Left kidney (tissue), 2 donors: ENCODE results near the gene CHRNA3. TPM values are rescaled to one million over a fixed set of nuclear protein-coding genes. Genes with fewer than 3 reads are reported as not detected.
"Not testable (repeated sequence)": the region's sequence is repeated elsewhere in the genome, so short reads cannot be mapped to it uniquely, and the experiment has no call there.

Experiments used
- DNase-seq: peaks from one replicate; pipeline ENCODE4 v3.0.0-alpha.2; 2013
- polyA plus RNA-seq: library from polyadenylated mRNA; unstranded; fragments of 120-200 nt; gene quantifications from one replicate; pipeline ENCODE4 v1.2.1, GENCODE V29; 2013; ENCODE audit not compliant: insufficient read length

Gene CHRNA3
- polyA plus RNA-seq, 1 donor: 1.7 TPM

DNA sequence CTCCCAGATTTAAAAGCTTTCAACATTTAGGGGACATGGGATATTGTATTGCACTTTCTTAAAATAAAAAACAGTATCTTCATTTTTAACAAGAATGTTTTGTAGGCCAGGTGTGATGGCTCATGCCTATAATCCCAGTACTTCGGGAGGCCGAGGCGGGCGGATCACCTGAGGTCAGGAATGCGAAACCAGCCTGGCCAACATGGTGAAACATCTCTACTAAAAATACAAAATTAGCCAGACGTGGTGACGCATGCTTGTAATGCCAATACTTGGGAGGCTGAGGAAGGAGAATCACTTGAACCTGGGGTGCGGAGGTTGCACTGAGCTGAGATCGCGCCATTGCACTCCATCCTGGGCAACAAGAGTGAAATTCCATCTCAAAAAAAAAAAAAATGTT is 60.6 kb downstream of the CHRNA3 start:
- DNase-seq: not testable (repeated sequence)

DNA sequence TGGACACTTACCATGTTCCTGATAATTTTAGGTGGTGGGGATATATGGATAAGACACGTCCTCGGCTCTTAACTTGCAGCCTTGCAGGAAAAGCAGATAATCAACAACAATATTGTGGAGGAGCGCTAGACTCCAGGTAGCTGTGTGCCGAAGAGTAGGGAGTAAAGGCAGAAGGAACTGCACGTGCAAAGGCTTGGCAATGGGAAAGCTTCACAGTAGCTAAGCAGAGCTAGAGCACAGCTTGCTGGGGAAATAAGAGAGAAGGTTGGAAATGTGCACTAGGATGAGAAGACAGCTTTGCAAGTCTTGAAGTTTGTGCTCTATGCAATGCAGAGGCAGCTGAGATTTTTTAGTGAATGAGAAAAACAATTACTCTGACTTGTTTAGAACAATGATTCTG is 68.2 kb downstream of the CHRNA3 start:
- no peak for DNase-seq

DNA sequence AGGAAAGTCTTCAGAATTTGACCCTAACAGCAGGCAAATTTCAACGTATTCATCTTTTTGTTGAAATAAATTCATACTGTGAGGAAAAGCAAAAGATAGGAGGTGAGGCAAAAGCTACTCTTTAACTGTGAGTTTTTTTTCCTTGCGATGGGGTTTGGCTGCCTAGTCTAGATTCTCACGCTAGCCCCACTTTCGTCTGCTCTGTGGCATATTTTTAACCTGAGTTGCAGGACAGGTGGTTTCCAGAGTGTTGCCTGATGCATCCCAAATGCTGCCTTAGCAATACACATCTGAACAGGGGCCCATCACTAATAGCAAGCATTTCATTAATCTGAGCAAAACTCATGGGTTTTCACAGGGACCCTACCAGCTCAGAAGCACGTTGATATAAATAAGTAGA is 68.9 kb downstream of the CHRNA3 start:
- no peak for DNase-seq

DNA sequence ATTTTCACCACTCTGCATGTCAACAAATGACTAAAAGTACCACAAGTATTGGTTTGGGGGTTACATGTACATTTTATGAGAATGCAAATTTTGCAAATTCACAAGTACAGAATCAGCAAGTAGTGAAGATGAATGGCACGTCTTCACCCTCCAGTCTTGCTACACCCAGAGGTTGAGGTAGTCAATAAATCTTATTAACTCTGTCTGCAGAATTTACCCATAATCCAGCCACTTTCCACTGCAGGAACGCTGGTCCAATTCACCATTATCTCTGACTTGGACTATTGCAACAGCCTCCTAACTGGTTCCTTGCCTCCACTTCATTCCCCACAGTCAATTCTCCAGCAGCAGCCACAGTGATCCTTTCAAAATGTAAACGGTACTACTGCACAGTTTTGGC is 70.0 kb downstream of the CHRNA3 start:
- DNase-seq: no peak

DNA sequence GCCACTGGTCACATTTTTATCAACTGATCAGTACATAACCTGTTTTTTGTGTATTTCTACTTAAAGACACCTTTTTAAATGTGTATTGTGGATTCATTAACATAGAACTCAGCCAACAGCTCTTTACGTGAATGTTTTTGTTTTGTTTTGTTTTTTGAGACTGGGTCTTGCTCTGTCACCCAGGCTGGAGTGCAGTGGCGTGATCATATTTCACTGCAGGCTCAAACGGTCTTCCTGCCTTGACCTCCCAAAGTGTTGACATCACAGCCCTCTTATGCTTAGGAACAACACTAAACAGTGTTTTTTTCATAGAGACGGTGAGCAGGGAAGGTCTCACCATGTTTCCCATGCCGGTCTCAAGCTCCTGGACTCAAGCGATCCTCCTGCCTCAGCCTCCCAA is 70.6 kb downstream of the CHRNA3 start:
- DNase-seq: no peak

Other genes starting within 250 kb of the CHRNA3 start
- 86.9 TPM for gene IREB2, start 182.8 kb downstream of the CHRNA3 start, polyA plus RNA-seq
- gene HYKK, start 113.4 kb downstream of the CHRNA3 start, polyA plus RNA-seq: 10.3 TPM
- gene PSMA4, start 80.6 kb downstream of the CHRNA3 start, polyA plus RNA-seq: 268 TPM
- gene CHRNA5, start 55.5 kb downstream of the CHRNA3 start, polyA plus RNA-seq: 7.1 TPM
- gene CHRNB4, start 20.2 kb upstream of the CHRNA3 start, polyA plus RNA-seq: 3.3 TPM
- gene ADAMTS7, start 190.5 kb upstream of the CHRNA3 start, polyA plus RNA-seq: 21.4 TPM